ENCODE data around the gene GCDH.

GRCh38 chr19:12888006-12888603 lies 2.9 kb upstream of the GCDH start:
- TF ChIP-seq TAF1 (IDR thresholded peaks at IDR 0.05; ENCODE audit: borderline replicate concordance, insufficient read depth, low read length): no peak
- no peak for TF ChIP-seq SIN3A (IDR thresholded peaks at IDR 0.05; ENCODE audit: borderline replicate concordance, insufficient read depth, low read length)
- TF ChIP-seq POLR2AphosphoS5 (IDR thresholded peaks at IDR 0.05; ENCODE audit: low read depth, low read length): no peak
